SK-N-SH treated with all-trans-retinoic acid at 6 μM for 48 hours (cell line): ENCODE data around the gene CCL28.

Source experiments
- ATAC-seq: fragments of 200-7000 bp; cut with Tn5 transposase; 3 replicates; pipeline ENCODE4 v1.9.1; 2020; ENCODE audit warnings: mild to moderate bottlenecking, moderate library complexity
- ARNTL ChIP-seq: fragments of 450-650 bp; formaldehyde crosslinking; IDR thresholded peaks from 2 replicates; pipeline ENCODE4 v1.5.0; 2020; ENCODE audit warnings: low read depth, mild to moderate bottlenecking, moderate library complexity, borderline replicate concordance
- BACH2 ChIP-seq: fragments of 250-450 bp; sonication (Bioruptor Pico); IDR thresholded peaks from 2 replicates; pipeline ENCODE4 v1.9.0; 2021; ENCODE audit warnings: mild to moderate bottlenecking, borderline replicate concordance
- CREB5 ChIP-seq: fragments of 250-450 bp; sonication (Bioruptor Pico); IDR thresholded peaks from 2 replicates; pipeline ENCODE4 v1.5.1; 2020; ENCODE audit warnings: low read depth, mild to moderate bottlenecking, moderate library complexity
- CSDC2 ChIP-seq: fragments of 250-450 bp; sonication (Bioruptor Pico); IDR thresholded peaks from 2 replicates; pipeline ENCODE4 v1.5.0; 2020; ENCODE audit warnings: mild to moderate bottlenecking, moderate library complexity
- CSRNP3 ChIP-seq: fragments of 250-450 bp; sonication (Bioruptor Pico); IDR thresholded peaks from 2 replicates; pipeline ENCODE4 v1.5.1; 2021; ENCODE audit warnings: mild to moderate bottlenecking, moderate library complexity
- GLIS3 ChIP-seq: fragments of 250-450 bp; sonication (Bioruptor Pico); IDR thresholded peaks from 2 replicates; pipeline ENCODE4 v1.5.0; 2020; ENCODE audit warnings: mild to moderate bottlenecking, moderate library complexity
- ISL1 ChIP-seq: fragments of 250-450 bp; sonication (Bioruptor Pico); IDR thresholded peaks from 2 replicates; pipeline ENCODE4 v2.1.2; 2022; ENCODE audit warnings: mild to moderate bottlenecking, moderate library complexity
- OSR1 ChIP-seq: fragments of 250-450 bp; sonication (Bioruptor Pico); IDR thresholded peaks from 2 replicates; pipeline ENCODE4 v1.8.0; 2022; ENCODE audit warnings: moderate library complexity, mild to moderate bottlenecking, inconsistent platforms
- PATZ1 ChIP-seq: fragments of 250-450 bp; sonication (Bioruptor Pico); IDR thresholded peaks from 2 replicates; pipeline ENCODE4 v1.8.0; 2020; ENCODE audit warnings: mild to moderate bottlenecking, moderate library complexity, borderline replicate concordance
- PPARA ChIP-seq: fragments of 250-450 bp; sonication (Bioruptor Pico); IDR thresholded peaks from 2 replicates; pipeline ENCODE4 v1.5.0; 2020; ENCODE audit warnings: mild to moderate bottlenecking, borderline replicate concordance
- RARB ChIP-seq: fragments of 250-450 bp; sonication (Bioruptor Pico); IDR thresholded peaks from 2 replicates; pipeline ENCODE4 v1.8.0; 2021; ENCODE audit warnings: mild to moderate bottlenecking, moderate library complexity
- SNAI2 ChIP-seq: fragments of 250-450 bp; sonication (Bioruptor Pico); IDR thresholded peaks from 2 replicates; pipeline ENCODE4 v1.5.0; 2020; ENCODE audit warnings: mild to moderate bottlenecking, moderate library complexity
- TCF4 ChIP-seq: fragments of 250-450 bp; sonication (Bioruptor Pico); IDR thresholded peaks from 2 replicates; pipeline ENCODE4 v1.8.0; 2021; ENCODE audit warnings: mild to moderate bottlenecking, moderate library complexity, borderline replicate concordance
- TSHZ2 ChIP-seq: fragments of 250-450 bp; sonication (Bioruptor Pico); IDR thresholded peaks from 2 replicates; pipeline ENCODE4 v1.5.0; 2020; ENCODE audit warnings: mild to moderate bottlenecking, moderate library complexity
- ZC3H10 ChIP-seq: fragments of 250-450 bp; sonication (Bioruptor Pico); IDR thresholded peaks from 2 replicates; pipeline ENCODE4 v1.5.1; 2021; ENCODE audit warnings: mild to moderate bottlenecking, moderate library complexity
- ZFP3 ChIP-seq: fragments of 250-450 bp; sonication (Bioruptor Pico); IDR thresholded peaks from 2 replicates; pipeline ENCODE4 v1.5.0; 2020; ENCODE audit warnings: mild to moderate bottlenecking, moderate library complexity
- ZFP30 ChIP-seq: fragments of 450-650 bp; formaldehyde crosslinking; IDR thresholded peaks from 2 replicates; pipeline ENCODE4 v1.5.0; 2022; ENCODE audit warnings: mild to moderate bottlenecking, moderate library complexity
- ZNF565 ChIP-seq: fragments of 450-650 bp; formaldehyde crosslinking; conservative IDR thresholded peaks from 2 replicates; pipeline ENCODE4 v1.5.0; 2020; ENCODE audit warnings: low read depth, mild to moderate bottlenecking, moderate library complexity
- ZNF70 ChIP-seq: fragments of 450-650 bp; formaldehyde crosslinking; IDR thresholded peaks from 2 replicates; pipeline ENCODE4 v1.5.0; 2020; ENCODE audit warnings: mild to moderate bottlenecking, moderate library complexity

The CCL28 gene

GRCh38 chr5:43415935-43416802 lies 4.0 kb upstream of the CCL28 start:
- ATAC-seq, result no peak
- TF ChIP-seq ZFP3 (no peak), ZNF70 (no peak), ISL1 (no peak), PPARA (CRISPR knock-in tag) (no peak), CREB5 (CRISPR knock-in tag) (no peak), PATZ1 (CRISPR knock-in tag) (no peak), ZFP30 (CRISPR knock-in tag) (no peak), SNAI2 (no peak), TSHZ2 (CRISPR knock-in tag) (no peak)

- no peak for TF ChIP-seq ZNF565
- TF ChIP-seq PPARA (CRISPR knock-in tag), result no peak
- TF ChIP-seq ARNTL (CRISPR knock-in tag), result no peak
- TF ChIP-seq BACH2 (CRISPR knock-in tag), result no peak
- TF ChIP-seq RARB (CRISPR knock-in tag), result no peak
- no peak for TF ChIP-seq ZC3H10 (CRISPR knock-in tag)
- TF ChIP-seq CSDC2 (CRISPR knock-in tag), result no peak
- no peak for TF ChIP-seq CREB5 (CRISPR knock-in tag)
- no peak for TF ChIP-seq TCF4 (CRISPR knock-in tag)
- TF ChIP-seq OSR1 (CRISPR knock-in tag), result no peak
- TF ChIP-seq CSRNP3 (CRISPR knock-in tag), result no peak
- TF ChIP-seq GLIS3 (CRISPR knock-in tag), result no peak
- no peak for TF ChIP-seq ZNF70
- TF ChIP-seq ZFP3, result no peak
- TF ChIP-seq TSHZ2 (CRISPR knock-in tag), result no peak
- TF ChIP-seq, all 23 proteins: peak for 0
- no peak for ATAC-seq
These were observed 1.8 kb upstream of the CCL28 start for GRCh38 chr5:43413966-43414365.
